H1 (cell line): Measurements from ENCODE around the gene FANK1.
"Not testable (repeated sequence)": the region's sequence is repeated elsewhere in the genome, so short reads cannot be mapped to it uniquely, and the experiment has no call there.

ENCODE experiments used
- ATF3 ChIP-seq: IDR thresholded peaks from 2 replicates; pipeline ENCODE4 v1.6.1; 2011; ENCODE audit warnings: low read depth, mild to moderate bottlenecking, low read length; ENCODE audit not compliant: insufficient read depth
- CBX8 ChIP-seq: fragments of 300-800, 300-1000 bp; sonication (generic); IDR thresholded peaks from 2 replicates; pipeline ENCODE4 v1.7.1; 2016; ENCODE audit warnings: low read depth, low read length, borderline replicate concordance
- CTCF ChIP-seq, 3 experiments: IDR thresholded peaks; 1 replicate in 2 of 3; 2 replicates in 1 of 3; pipeline versions ENCODE4 v1.5.1 to v1.6.1; 2011; ENCODE audit warnings: low read length in 3 of 3, mild to moderate bottlenecking in 3 of 3, inconsistent platforms in 2 of 3, low read depth in 1 of 3, moderate library complexity in 1 of 3; ENCODE audit not compliant: insufficient read depth in 1 of 3; ENCODE audit errors: control extremely low read depth in 1 of 3

GRCh38 chr10:125921643-125922306, 25.4 kb downstream of the FANK1 start:
- TF ChIP-seq CTCF (IDR thresholded peaks at IDR 0.05; ENCODE audit: control extremely low read depth in 1 of 3, insufficient read depth in 1 of 3, low read depth in 1 of 3, low read length in 3 of 3); ATF3; CBX8: not testable (repeated sequence)
